Measurements from ENCODE around the gene BAIAP2L2. TPM values are rescaled to one million over a fixed set of nuclear protein-coding genes. Genes with fewer than 3 reads are reported as not detected.

BAIAP2L2 gene
- total and polyA plus RNA-seq, 2 of the 4 experiments (the other 2 are of a cell fraction) = 0.18 to 0.46 TPM

- no peak overlapping the region for H3K4ac ChIP-seq (ENCODE audit: low read depth, low read length)
- peak overlapping the region; percentile 42 for H2AK9ac ChIP-seq (replicated peaks; ENCODE audit: low read depth, low read length, poor library complexity)
- no peak overlapping the region for H3K14ac ChIP-seq (replicated peaks; ENCODE audit: low read depth, low read length)
- H3K79me1 ChIP-seq (ENCODE audit: low read depth in 1 of 2, low read length in 2 of 2) = no peaks in the 10 kb centered on the region
- 67% methylated on average over 13 of the region's 25 CpGs; no CpG with 5 or more reads in 1 of the 2 experiments for WGBS, 2 experiments (ENCODE audit: extremely low coverage in 2 of 2, insufficient read length in 1 of 2)
- H2AK5ac ChIP-seq (ENCODE audit: low read depth, low read length) = no peak overlapping the region
- intact Hi-C loops (cut with micrococcal nuclease) (no loop called here), in situ Hi-C loops (cut with MboI; ENCODE audit: low sequenced_read_pairs) (no loop called here), dilution Hi-C loops (cut with HindIII; ENCODE audit: low sequenced_read_pairs, unreplicated experiment) (no loop called here)
- no peak overlapping the region for H3K18ac ChIP-seq (ENCODE audit: low read depth, low read length)
- no peak overlapping the region for H2BK15ac ChIP-seq (ENCODE audit: low read depth, low read length)
- no peak overlapping the region for H3K23ac ChIP-seq (ENCODE audit: low read depth, low read length)
- ChIA-PET CTCF (no interaction called here), POLR2A (ENCODE audit: unreplicated experiment) (no interaction called here)
- peaks cover 49% of the 10 kb centered on the region for H3K27me3 ChIP-seq (ENCODE audit: control insufficient read depth, insufficient read depth, low read length)
- peaks cover 2% of the 10 kb centered on the region; the same call in 1 of the 2 replicates for H3K4me1 ChIP-seq (ENCODE audit: control insufficient read depth, insufficient read depth, low read length)
- TF ChIP-seq SMC3 (IDR thresholded peaks at IDR 0.05; ENCODE audit: low read depth, low read length) (no peak), CHD1 (IDR thresholded peaks at IDR 0.05; ENCODE audit: low read depth, low read length) (no peak), MXI1 (IDR thresholded peaks at IDR 0.05; ENCODE audit: borderline replicate concordance, low read depth, low read length) (no peak), FOS (IDR thresholded peaks at IDR 0.05; ENCODE audit: low read depth, low read length) (no peak), RAD21 (IDR thresholded peaks at IDR 0.05; ENCODE audit: low read length) (no peak), POLR2A (IDR thresholded peaks at IDR 0.05; ENCODE audit: low read depth, low read length) (no peak), RFX5 (IDR thresholded peaks at IDR 0.05; ENCODE audit: low read depth, low read length) (no peak), USF2 (IDR thresholded peaks at IDR 0.05; ENCODE audit: low read depth, low read length) (no peak), CTCF (conservative IDR thresholded peaks at IDR 0.05; ENCODE audit: low read depth, low read length) (no peak)
- H3K27ac ChIP-seq (ENCODE audit: insufficient read depth, low read length) = no peak overlapping the region
- H3K4me2 ChIP-seq (ENCODE audit: low read depth, low read length) = no peak overlapping the region
- H3K9me1 ChIP-seq (ENCODE audit: insufficient read depth, low read length) = no peaks in the 10 kb centered on the region
- H4K20me1 ChIP-seq (ENCODE audit: insufficient read depth, low read length) = no peaks in the 10 kb centered on the region; the same call in 1 of the 2 replicates
- no TSS peak for BruUV-seq (replicated peaks)
- H2BK20ac ChIP-seq (ENCODE audit: low read depth, low read length) = no peak overlapping the region
- H4K8ac ChIP-seq (ENCODE audit: low read depth in 2 of 2, low read length in 2 of 2) = no peak overlapping the region
- no peak overlapping the region for H3K4me3 ChIP-seq (ENCODE audit: insufficient read depth, low read depth, low read length)
- no peak overlapping the region for H4K5ac ChIP-seq (ENCODE audit: low read depth, low read length)
- H3K56ac ChIP-seq (ENCODE audit: extremely low read depth, insufficient read depth, low read length) = no peak overlapping the region
- H2AFZ ChIP-seq (replicated peaks; ENCODE audit: low read length, poor library complexity) = no peak overlapping the region
- no peak overlapping the region for H3K9ac ChIP-seq (ENCODE audit: low read depth, low read length)
- no peak overlapping the region for H2BK120ac ChIP-seq (ENCODE audit: low read depth, low read length)
- DNase-seq (no peak), ATAC-seq (ENCODE audit: low read depth) (no peak)
- H3K36me3 ChIP-seq (ENCODE audit: control insufficient read depth, insufficient read depth, low read length) = no peaks in the 10 kb centered on the region
- H3K9me3 ChIP-seq (ENCODE audit: control insufficient read depth, insufficient read depth, low read length) = no peaks in the 10 kb centered on the region
- H2BK5ac ChIP-seq (ENCODE audit: low read depth, low read length, poor library complexity, severe bottlenecking) = no peak overlapping the region
- H4K91ac ChIP-seq (ENCODE audit: insufficient read depth, low read depth, low read length) = no peak overlapping the region
Observed at GRCh38 chr22:38086001-38086845, 24.3 kb downstream of the BAIAP2L2 start.

All from IMR-90 (cell line).